Measurements from ENCODE around the gene IQSEC3.
"Not testable (repeated sequence)": the region's sequence is repeated elsewhere in the genome, so short reads cannot be mapped to it uniquely, and the experiment has no call there.

IQSEC3 gene

GRCh38 chr12:182381-182892, 115.9 kb downstream of the IQSEC3 start:
- no peak for DNase-seq

GRCh38 chr12:184811-185575, 118.4 kb downstream of the IQSEC3 start:
- no peak for DNase-seq

GRCh38 chr12:185576-185955, 119.0 kb downstream of the IQSEC3 start:
- DNase-seq: no peak

- no peak for DNase-seq
These were observed 119.5 kb downstream of the IQSEC3 start for GRCh38 chr12:186006-186625.

- DNase-seq: not testable (repeated sequence)
These were observed 121.7 kb downstream of the IQSEC3 start for GRCh38 chr12:187986-188909.

- DNase-seq: peak; percentile 38 to 63
These were observed 122.5 kb downstream of the IQSEC3 start for GRCh38 chr12:188910-189621.

GRCh38 chr12:189622-189962, 123.0 kb downstream of the IQSEC3 start:
- DNase-seq: no peak

- no peak for DNase-seq
These were observed 124.3 kb downstream of the IQSEC3 start for GRCh38 chr12:190881-191280.

- DNase-seq: no peak
These were observed 125.0 kb downstream of the IQSEC3 start for GRCh38 chr12:191541-191940.

GRCh38 chr12:193261-193660, 126.7 kb downstream of the IQSEC3 start:
- DNase-seq: no peak

GRCh38 chr12:194276-194675, 127.7 kb downstream of the IQSEC3 start:
- DNase-seq: no peak

- DNase-seq: no peak
These were observed 128.6 kb downstream of the IQSEC3 start for GRCh38 chr12:195156-195555.

GRCh38 chr12:195951-196350, 129.4 kb downstream of the IQSEC3 start:
- no peak for DNase-seq

GRCh38 chr12:196436-196835, 129.9 kb downstream of the IQSEC3 start:
- no peak for DNase-seq

GRCh38 chr12:197347-197746, 130.8 kb downstream of the IQSEC3 start:
- DNase-seq: no peak

- DNase-seq: no peak
These were observed 131.5 kb downstream of the IQSEC3 start for GRCh38 chr12:197911-198695.

GRCh38 chr12:198705-199104, 132.1 kb downstream of the IQSEC3 start:
- DNase-seq: no peak

- DNase-seq: no peak
These were observed 134.8 kb downstream of the IQSEC3 start for GRCh38 chr12:201361-201760.

GRCh38 chr12:202081-202731, 135.6 kb downstream of the IQSEC3 start:
- DNase-seq: no peak

- no peak for DNase-seq
These were observed 136.5 kb downstream of the IQSEC3 start for GRCh38 chr12:203074-203461.
